ENCODE data around the gene CD164L2.
A peak's percentile ranks its signal among the peaks of the same experiment; 100 is the strongest.

Gene CD164L2

GRCh38 chr1:27380766-27381733, 2.1 kb downstream of the CD164L2 start:
- DNase-seq (ENCODE audit: extremely low read depth, low read depth) = no peak
- TF ChIP-seq CTCF (IDR thresholded peaks at IDR 0.05; ENCODE audit: low read depth, low read length) = no peak

- TF ChIP-seq CTCF (IDR thresholded peaks at IDR 0.05; ENCODE audit: low read depth, low read length) = no peak
- DNase-seq (ENCODE audit: extremely low read depth, low read depth) = no peak
Observed at GRCh38 chr1:27380224-27380623, 2.9 kb downstream of the CD164L2 start.

- DNase-seq (ENCODE audit: extremely low read depth, low read depth) = no peak
- no peak for TF ChIP-seq CTCF (IDR thresholded peaks at IDR 0.05; ENCODE audit: low read depth, low read length)
Observed at GRCh38 chr1:27379564-27380122, 3.5 kb downstream of the CD164L2 start.

- TF ChIP-seq CTCF (IDR thresholded peaks at IDR 0.05; ENCODE audit: low read depth, low read length) = no peak
- DNase-seq (ENCODE audit: extremely low read depth, low read depth) = no peak
Observed at GRCh38 chr1:27377760-27378495, 5.2 kb downstream of the CD164L2 start.

GRCh38 chr1:27374362-27375086, 8.6 kb downstream of the CD164L2 start, which contains the start of gene FCN3:
Gene FCN3 (minus strand): TSS chr1:27374824. CDS start chr1:27374818, 6 bp downstream.
- TF ChIP-seq CTCF (IDR thresholded peaks at IDR 0.05; ENCODE audit: low read depth, low read length) = no peak
- no peak for DNase-seq (ENCODE audit: extremely low read depth, low read depth)

- DNase-seq (ENCODE audit: extremely low read depth, low read depth) = no peak
- peak; percentile 11 for TF ChIP-seq CTCF (IDR thresholded peaks at IDR 0.05; ENCODE audit: low read depth, low read length)
Observed at GRCh38 chr1:27372808-27373690, 10.1 kb downstream of the CD164L2 start.
